ENCODE measurements around the gene TMEM86B. TPM values are rescaled to one million over a fixed set of nuclear protein-coding genes. Genes with fewer than 3 reads are reported as not detected.
"Not testable (repeated sequence)": the region's sequence is repeated elsewhere in the genome, so short reads cannot be mapped to it uniquely, and the experiment has no call there.

The TMEM86B gene
- total RNA-seq, 2 experiments from 2014 or later, result 11.7 to 11.8 TPM

- H3K4me3 ChIP-seq (ENCODE audit: low read length); H3K27ac ChIP-seq (ENCODE audit: low read depth in 1 of 2, low read length in 2 of 2); intact Hi-C loops (cut with DNase I, micrococcal nuclease); H3K4me1 Mint-ChIP-seq (ENCODE audit: low read depth); ATAC-seq (ENCODE audit: poor library complexity); H3K27ac Mint-ChIP-seq; H3K36me3 Mint-ChIP-seq (ENCODE audit: low read depth); H3K36me3 ChIP-seq (ENCODE audit: insufficient read depth, low read length); H3K4me1 ChIP-seq (ENCODE audit: insufficient read depth, low read length); H3K9me3 Mint-ChIP-seq; POLR2A ChIA-PET; H3K4me3 Mint-ChIP-seq: not testable (repeated sequence)
- peaks cover 11 to 15% of the 10 kb centered on the region in 2 experiments for H3K27me3 ChIP-seq (ENCODE audit: control insufficient read depth in 1 of 2, insufficient read depth in 2 of 2, low read length in 2 of 2)
- peaks cover 55% of the 10 kb centered on the region for H3K27me3 Mint-ChIP-seq
- peak; percentile 25 for TF ChIP-seq CTCF (IDR thresholded peaks at IDR 0.05)
- peaks cover 0 to 11% of the 10 kb centered on the region in 2 experiments for H3K9me3 ChIP-seq (ENCODE audit: control insufficient read depth in 1 of 2, insufficient read depth in 1 of 2, low read length in 2 of 2)
- CTCF ChIA-PET, result interaction anchor here (0.6 kb wide), 1 partner anchor 514 kb away, joined by 3 read pairs; no protein-coding TSS in a partner anchor
- peak in 3 of 14 experiments; percentile 6 to 34 (median 30) for DNase-seq
These were observed 26.4 kb downstream of the TMEM86B start for GRCh38 chr19:55202199-55202598.

GRCh38 chr19:55199620-55200204 lies 28.9 kb downstream of the TMEM86B start:
- CTCF ChIA-PET, result no interaction called here
- TF ChIP-seq CTCF (IDR thresholded peaks at IDR 0.05), result no peak
- Histone ChIP-seq H3K27ac (ENCODE audit: low read depth in 1 of 2, low read length in 2 of 2) (no peak overlapping the region), H3K4me3 (ENCODE audit: low read length) (no peak overlapping the region), H3K36me3 (ENCODE audit: insufficient read depth, low read length) (no peaks in the 10 kb centered on the region), H3K9me3 (ENCODE audit: control insufficient read depth in 1 of 2, insufficient read depth in 1 of 2, low read length in 2 of 2) (peaks cover 0 to 3% of the 10 kb centered on the region in 2 experiments), H3K4me1 (ENCODE audit: insufficient read depth, low read length) (no peaks in the 10 kb centered on the region), H3K27me3 (ENCODE audit: control insufficient read depth in 1 of 2, insufficient read depth in 2 of 2, low read length in 2 of 2) (peaks cover 10 to 11% of the 10 kb centered on the region in 2 experiments)
- intact Hi-C loops (cut with DNase I, micrococcal nuclease), result no loop called here
- no peak overlapping the region for H3K4me3 Mint-ChIP-seq
- peaks cover 33% of the 10 kb centered on the region for H3K27me3 Mint-ChIP-seq
- H3K9me3 Mint-ChIP-seq, result no peaks in the 10 kb centered on the region
- H3K36me3 Mint-ChIP-seq (ENCODE audit: low read depth), result no peaks in the 10 kb centered on the region
- DNase-seq, result no peak
- no peaks in the 10 kb centered on the region for H3K4me1 Mint-ChIP-seq (ENCODE audit: low read depth)
- POLR2A ChIA-PET, result no interaction called here
- ATAC-seq (ENCODE audit: poor library complexity), result no peak
- H3K27ac Mint-ChIP-seq, result no peak overlapping the region

- H3K9me3 Mint-ChIP-seq, result no peaks in the 10 kb centered on the region
- peaks cover 26% of the 10 kb centered on the region for H3K27me3 Mint-ChIP-seq
- no peak overlapping the region for H3K27ac Mint-ChIP-seq
- no peaks in the 10 kb centered on the region for H3K36me3 Mint-ChIP-seq (ENCODE audit: low read depth)
- ATAC-seq (ENCODE audit: poor library complexity) (no peak), DNase-seq (no peak)
- intact Hi-C loops (cut with DNase I, micrococcal nuclease), result no loop called here
- Histone ChIP-seq H3K9me3 (ENCODE audit: control insufficient read depth in 1 of 2, insufficient read depth in 1 of 2, low read length in 2 of 2) (peaks cover 0 to 3% of the 10 kb centered on the region in 2 experiments), H3K4me1 (ENCODE audit: insufficient read depth, low read length) (no peaks in the 10 kb centered on the region), H3K4me3 (ENCODE audit: low read length) (no peak overlapping the region), H3K36me3 (ENCODE audit: insufficient read depth, low read length) (no peaks in the 10 kb centered on the region), H3K27me3 (ENCODE audit: control insufficient read depth in 1 of 2, insufficient read depth in 2 of 2, low read length in 2 of 2) (peaks cover 8 to 15% of the 10 kb centered on the region in 2 experiments), H3K27ac (ENCODE audit: low read depth in 1 of 2, low read length in 2 of 2) (no peak overlapping the region)
- ChIA-PET POLR2A (no interaction called here), CTCF (interaction anchor here (1.4 kb wide), 1 partner anchor 103 kb away, joined by 3 read pairs; no protein-coding TSS in a partner anchor)
- H3K4me3 Mint-ChIP-seq, result no peak overlapping the region
- no peak for TF ChIP-seq CTCF (IDR thresholded peaks at IDR 0.05)
- no peaks in the 10 kb centered on the region for H3K4me1 Mint-ChIP-seq (ENCODE audit: low read depth)
These were observed 29.9 kb downstream of the TMEM86B start for GRCh38 chr19:55198651-55199050.
